ENCODE data around the gene MMP17. TPM values are rescaled to one million over a fixed set of nuclear protein-coding genes. Genes with fewer than 3 reads are reported as not detected.

Gene MMP17
- total RNA-seq, 2 experiments from 2014 or later: not detected

GRCh38 chr12:131795690-131796410 is 32.3 kb upstream of the MMP17 start:
- ChIA-PET POLR2A (no interaction called here), CTCF (ENCODE audit: unreplicated experiment) (no interaction called here)
- Histone ChIP-seq H3K9me2 (ENCODE audit: insufficient read depth, low read length) (no peaks in the 10 kb centered on the region), H3K79me2 (ENCODE audit: insufficient read depth, low read depth, low read length) (no peaks in the 10 kb centered on the region), H2AFZ (ENCODE audit: low read length) (no peak overlapping the region), H4K20me1 (ENCODE audit: insufficient read depth, low read length) (no peaks in the 10 kb centered on the region), H3K36me3 (ENCODE audit: insufficient read depth, low read length) (peaks cover 89% of the 10 kb centered on the region), H3K4me1 (ENCODE audit: insufficient read depth, low read length, poor library complexity, severe bottlenecking) (no peaks in the 10 kb centered on the region), H3K27ac (ENCODE audit: low read depth, low read length, poor library complexity, severe bottlenecking) (no peak overlapping the region), H3K4me3 (ENCODE audit: low read depth, low read length, poor library complexity, severe bottlenecking) (no peak overlapping the region), H3K4me2 (ENCODE audit: low read length) (no peak overlapping the region), H3K9me3 (ENCODE audit: low read length) (no peaks in the 10 kb centered on the region)
- no peak for DNase-seq (ENCODE audit: low spot score)
- BruUV-seq (replicated peaks): no TSS peak
- intact Hi-C loops (cut with micrococcal nuclease; ENCODE audit: unreplicated experiment): no loop called here
- TF ChIP-seq CTCF (conservative IDR thresholded peaks at IDR 0.05; ENCODE audit: low read length) (no peak), EZH2phosphoT487 (IDR thresholded peaks at IDR 0.05; ENCODE audit: borderline replicate concordance, low read depth, low read length) (no peak)

GRCh38 chr12:131796411-131796736 is 31.8 kb upstream of the MMP17 start:
- no peak overlapping the region for H3K4me3 ChIP-seq (ENCODE audit: low read depth, low read length, poor library complexity, severe bottlenecking)
- ChIA-PET POLR2A (interaction anchor here (0.6 kb wide), 1 partner anchor 8 kb away, joined by 3 read pairs; no protein-coding TSS in a partner anchor), CTCF (ENCODE audit: unreplicated experiment) (no interaction called here)
- H3K27ac ChIP-seq (ENCODE audit: low read depth, low read length, poor library complexity, severe bottlenecking): no peak overlapping the region
- H3K4me2 ChIP-seq (ENCODE audit: low read length): no peak overlapping the region
- H2AFZ ChIP-seq (ENCODE audit: low read length): no peak overlapping the region
- TF ChIP-seq CTCF (conservative IDR thresholded peaks at IDR 0.05; ENCODE audit: low read length): no peak
- TF ChIP-seq EZH2phosphoT487 (IDR thresholded peaks at IDR 0.05; ENCODE audit: borderline replicate concordance, low read depth, low read length): no peak
- H3K36me3 ChIP-seq (ENCODE audit: insufficient read depth, low read length): peaks cover 89% of the 10 kb centered on the region
- no peaks in the 10 kb centered on the region for H3K79me2 ChIP-seq (ENCODE audit: insufficient read depth, low read depth, low read length)
- BruUV-seq (replicated peaks): no TSS peak
- intact Hi-C loops (cut with micrococcal nuclease; ENCODE audit: unreplicated experiment): no loop called here
- DNase-seq (ENCODE audit: low spot score): no peak
- H3K4me1 ChIP-seq (ENCODE audit: insufficient read depth, low read length, poor library complexity, severe bottlenecking): no peaks in the 10 kb centered on the region
- no peaks in the 10 kb centered on the region for H3K9me3 ChIP-seq (ENCODE audit: low read length)
- no peaks in the 10 kb centered on the region for H3K9me2 ChIP-seq (ENCODE audit: insufficient read depth, low read length)
- H4K20me1 ChIP-seq (ENCODE audit: insufficient read depth, low read length): no peaks in the 10 kb centered on the region

- no peaks in the 10 kb centered on the region for H3K9me3 ChIP-seq (ENCODE audit: low read length)
- no peak overlapping the region for H3K27ac ChIP-seq (ENCODE audit: low read depth, low read length, poor library complexity, severe bottlenecking)
- CTCF ChIA-PET (ENCODE audit: unreplicated experiment): no interaction called here
- H3K9me2 ChIP-seq (ENCODE audit: insufficient read depth, low read length): no peaks in the 10 kb centered on the region
- H3K4me2 ChIP-seq (ENCODE audit: low read length): no peak overlapping the region
- H3K36me3 ChIP-seq (ENCODE audit: insufficient read depth, low read length): peaks cover 89% of the 10 kb centered on the region
- H3K4me3 ChIP-seq (ENCODE audit: low read depth, low read length, poor library complexity, severe bottlenecking): no peak overlapping the region
- intact Hi-C loops (cut with micrococcal nuclease; ENCODE audit: unreplicated experiment): no loop called here
- no peak overlapping the region for H2AFZ ChIP-seq (ENCODE audit: low read length)
- no peaks in the 10 kb centered on the region for H3K4me1 ChIP-seq (ENCODE audit: insufficient read depth, low read length, poor library complexity, severe bottlenecking)
- no peaks in the 10 kb centered on the region for H3K79me2 ChIP-seq (ENCODE audit: insufficient read depth, low read depth, low read length)
- H4K20me1 ChIP-seq (ENCODE audit: insufficient read depth, low read length): no peaks in the 10 kb centered on the region
- POLR2A ChIA-PET: interaction anchor here (0.6 kb wide), 2 partner anchors 8 to 20 kb away, joined by 3 read pairs; no protein-coding TSS in a partner anchor
- no peak for DNase-seq (ENCODE audit: low spot score)
- no peak for TF ChIP-seq EZH2phosphoT487 (IDR thresholded peaks at IDR 0.05; ENCODE audit: borderline replicate concordance, low read depth, low read length)
- TF ChIP-seq CTCF (conservative IDR thresholded peaks at IDR 0.05; ENCODE audit: low read length): no peak
- BruUV-seq (replicated peaks): no TSS peak
Measured at GRCh38 chr12:131796754-131797587, 31.2 kb upstream of the MMP17 start.

All from OCI-LY7 (cell line).